NCI-H1048 (cell line): ENCODE data around the gene TENT4B.
"Not testable (repeated sequence)": the region's sequence is repeated elsewhere in the genome, so short reads cannot be mapped to it uniquely, and the experiment has no call there.

Experiments
- DNase-seq: peaks from one replicate; lab custom pipeline; 2025; lab: John Stamatoyannopoulos, UW

The TENT4B gene

DNA sequence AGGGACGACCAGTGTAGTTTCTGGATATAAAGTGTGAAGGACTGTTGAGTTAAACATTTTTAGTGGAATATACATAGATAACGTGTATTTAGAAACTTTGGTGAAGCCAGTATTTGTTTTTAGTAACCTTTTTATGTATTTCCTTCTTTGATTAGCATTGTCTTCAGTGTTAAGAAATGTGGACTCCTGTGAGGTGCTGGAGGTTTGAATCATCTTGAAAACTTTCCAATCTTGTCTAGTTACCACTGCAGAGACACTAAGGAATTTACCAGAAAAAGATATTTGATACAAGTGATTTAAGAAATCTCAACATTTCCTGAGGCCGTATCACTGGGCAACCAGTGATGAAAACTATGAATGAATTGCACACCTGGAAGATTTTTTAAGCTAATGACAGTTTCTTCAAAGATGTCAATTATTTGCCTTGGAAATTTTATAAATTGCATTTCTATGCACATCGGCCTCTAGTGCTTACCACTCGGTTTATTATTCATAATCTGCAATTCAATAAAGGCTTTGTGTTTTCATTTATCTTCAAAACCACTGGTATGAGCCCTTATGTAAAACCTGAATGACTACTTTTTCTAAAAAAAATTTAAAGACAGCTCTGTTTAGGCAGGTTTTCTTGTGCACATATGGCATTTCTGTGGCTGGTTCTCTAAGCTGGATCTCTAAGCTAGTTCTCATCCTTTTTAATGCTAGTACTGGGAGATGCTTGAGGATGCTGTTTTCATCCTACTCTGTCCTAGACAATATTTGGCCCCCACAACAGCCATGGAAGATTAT is 81.9 kb downstream of the TENT4B start:
- DNase-seq, result no peak

DNA sequence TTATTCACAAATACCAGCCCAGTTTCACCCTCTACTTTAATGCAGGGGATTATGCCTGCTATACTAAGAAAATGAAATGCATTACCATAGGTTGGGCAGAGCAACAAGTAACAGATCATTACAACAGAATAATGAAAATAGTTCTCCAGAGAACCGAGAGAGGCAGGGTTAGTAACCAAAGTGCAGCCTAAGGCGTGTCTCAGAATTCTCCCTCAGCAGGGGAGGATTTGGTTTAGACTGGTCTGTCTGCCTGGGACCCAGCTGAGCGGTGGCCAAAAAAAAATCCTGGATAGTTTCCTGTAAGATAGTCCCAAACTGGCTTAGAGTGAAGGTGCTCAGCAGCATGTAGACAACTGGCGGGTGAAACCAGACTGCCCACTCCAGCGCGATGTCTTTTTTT is 82.5 kb downstream of the TENT4B start:
- DNase-seq, result no peak

DNA sequence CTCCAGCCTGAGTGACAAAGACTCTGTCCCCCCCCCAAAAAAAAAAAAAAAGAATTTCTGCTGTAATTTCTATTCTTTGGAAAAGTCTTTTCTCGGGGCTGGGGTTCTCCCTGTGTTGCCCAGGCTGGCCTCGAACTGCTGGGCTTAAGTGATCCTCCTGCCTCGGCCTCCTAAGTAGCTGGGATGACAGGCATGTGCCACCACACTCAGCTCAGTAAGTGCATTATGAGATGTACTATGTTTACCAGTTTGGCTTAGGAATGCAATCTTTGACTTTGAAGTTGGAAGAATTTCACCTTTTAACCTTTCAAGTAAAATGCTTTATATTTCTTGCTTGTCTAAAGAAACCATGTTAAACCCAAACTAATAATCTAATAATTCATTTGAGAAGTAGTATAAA is 85.2 kb downstream of the TENT4B start:
- no peak for DNase-seq

DNA sequence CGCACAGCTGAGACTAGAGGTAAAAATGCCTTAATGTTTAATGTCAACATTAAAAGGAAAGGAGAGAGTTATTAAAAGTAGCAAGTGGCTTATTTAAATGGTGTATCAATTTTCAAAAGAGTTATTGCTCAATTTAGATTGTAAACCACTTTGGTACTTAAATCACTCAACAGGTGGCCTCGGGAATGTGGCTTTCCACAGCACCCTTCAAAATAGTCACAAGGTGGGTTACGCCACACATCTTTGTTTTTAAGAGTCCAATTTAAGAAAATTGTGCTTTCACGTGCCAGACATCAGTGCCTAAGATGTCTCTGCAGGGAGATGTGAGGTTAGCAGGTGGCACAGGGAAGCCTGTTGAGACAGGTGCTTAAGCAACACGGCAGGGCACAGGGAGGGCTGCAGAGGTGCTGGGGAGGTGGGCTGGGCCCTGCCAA is 85.8 kb downstream of the TENT4B start:
- DNase-seq, result no peak

DNA sequence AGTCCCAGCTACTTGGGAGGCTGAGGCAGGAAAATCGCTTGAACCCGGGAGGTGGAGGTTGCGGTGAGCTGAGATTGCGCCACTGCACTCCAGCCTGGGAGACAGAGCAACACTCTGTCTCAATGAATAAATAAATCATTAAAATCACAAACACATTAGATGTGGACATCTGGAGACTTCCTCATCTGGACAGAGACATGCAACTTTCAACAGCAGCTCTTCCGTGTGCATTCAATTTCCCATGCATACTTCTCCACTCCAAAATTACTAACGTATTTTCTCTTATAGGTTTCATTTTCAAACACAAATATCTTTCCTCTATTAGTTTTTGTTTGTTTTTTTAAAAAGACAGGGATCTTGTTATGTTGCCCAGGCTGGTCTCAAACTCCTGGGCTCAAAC is 89.9 kb downstream of the TENT4B start:
- not testable (repeated sequence) for DNase-seq

DNA sequence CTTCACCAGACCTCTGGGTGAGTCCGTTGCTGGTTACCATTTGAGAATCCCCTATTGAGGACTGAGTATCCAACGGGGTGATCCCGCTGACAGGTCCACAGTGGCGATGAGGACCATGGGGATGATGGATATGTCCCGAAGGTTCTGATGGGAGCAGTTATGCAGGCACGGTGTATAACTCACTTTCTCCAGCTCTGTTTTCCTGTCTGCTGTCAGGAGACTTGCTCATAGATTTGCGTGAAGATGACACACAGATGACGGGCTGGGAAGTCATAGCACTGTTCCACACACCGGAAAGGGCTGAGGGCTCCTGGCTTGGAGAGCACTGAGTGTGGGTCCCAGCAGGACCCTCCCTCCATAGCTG is 91.0 kb downstream of the TENT4B start:
- no peak for DNase-seq

DNA sequence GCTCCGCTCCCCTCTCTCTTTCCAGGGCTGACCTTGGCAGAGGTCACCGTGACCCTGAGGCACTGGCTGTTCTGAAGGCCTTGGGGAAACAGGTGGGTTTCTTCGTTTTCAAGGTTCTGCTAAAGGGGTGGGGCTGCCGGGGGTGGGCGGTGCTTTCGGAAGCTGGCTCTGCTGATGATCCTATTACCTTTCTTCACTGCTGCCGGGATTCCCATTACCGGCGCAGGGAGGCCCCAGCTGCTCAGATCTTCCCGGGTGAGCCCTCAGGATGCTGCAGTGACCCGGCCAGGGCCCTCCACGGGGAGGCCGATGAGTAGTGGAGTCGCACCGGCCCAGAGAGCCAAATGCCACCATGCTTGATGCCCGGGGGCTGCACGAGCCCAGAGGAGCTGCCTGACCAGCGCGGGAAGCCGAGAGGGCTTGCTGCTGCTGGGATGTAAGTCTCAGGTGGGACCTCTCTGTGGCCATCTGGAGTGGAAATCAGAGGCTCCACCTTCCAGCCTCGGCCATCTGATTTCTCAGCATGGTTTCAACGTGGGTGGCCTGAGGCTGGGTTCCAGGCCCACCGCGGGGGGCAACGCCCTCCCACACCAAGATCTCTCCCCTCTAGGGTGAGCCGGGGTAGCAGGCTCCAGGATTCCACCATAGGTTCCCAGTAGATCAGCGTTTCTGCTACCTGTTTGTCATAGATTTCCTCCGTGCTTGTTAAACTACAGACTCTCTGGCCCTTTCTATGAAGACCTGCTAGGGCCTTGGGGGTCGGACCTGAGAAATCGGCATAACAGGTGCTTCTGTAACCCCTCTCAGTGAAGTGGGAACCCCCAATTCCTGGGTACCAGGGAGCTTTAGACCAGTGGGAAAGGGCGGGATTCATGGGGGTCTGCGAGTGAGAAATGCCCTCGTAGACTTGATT is 91.7 kb downstream of the TENT4B start:
- DNase-seq, result no peak

DNA sequence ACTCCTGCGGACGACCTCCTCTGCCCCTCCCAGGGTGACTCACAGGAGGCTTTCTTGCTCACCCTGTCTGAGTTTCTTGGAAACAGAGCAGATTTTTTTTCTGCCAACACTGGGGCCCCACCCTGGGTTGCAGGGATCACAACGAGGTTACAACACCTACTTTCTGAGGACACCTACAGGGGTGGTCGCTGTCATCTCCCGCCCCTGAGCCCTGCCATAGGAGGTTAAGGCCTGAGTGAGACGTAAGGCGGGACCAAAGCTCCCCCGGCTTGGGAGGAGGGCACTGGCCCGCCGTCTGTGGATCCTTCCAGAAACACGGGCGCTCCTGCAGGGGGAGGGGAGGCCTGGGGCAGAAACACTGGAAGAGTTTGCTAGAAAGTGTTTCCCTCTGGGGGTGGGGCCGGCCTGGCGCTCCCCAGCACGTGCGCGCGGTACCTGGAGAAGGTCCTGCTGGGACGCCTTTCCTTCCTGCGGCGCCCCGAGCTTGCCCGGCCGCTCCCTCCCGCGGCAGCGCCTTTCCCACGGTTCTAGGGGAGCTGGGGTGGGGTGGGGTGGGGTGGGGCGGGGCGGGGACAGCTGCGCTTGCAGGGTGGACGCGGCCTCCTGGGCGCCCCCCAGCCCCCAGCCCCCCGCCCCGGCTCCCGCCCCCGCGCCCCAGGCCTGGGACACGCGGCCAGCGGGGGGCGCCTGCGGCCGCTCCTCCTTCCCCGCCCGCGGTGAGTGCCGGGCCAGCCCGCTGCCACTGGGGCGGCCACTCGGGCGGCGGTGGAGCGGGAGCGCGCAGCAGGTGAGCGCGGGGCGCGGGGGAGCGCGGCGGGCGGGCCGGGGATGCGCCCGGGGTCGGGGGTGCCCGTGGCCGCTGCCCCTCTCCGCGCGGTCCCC is 92.6 kb downstream of the TENT4B start:
- DNase-seq, result no peak

DNA sequence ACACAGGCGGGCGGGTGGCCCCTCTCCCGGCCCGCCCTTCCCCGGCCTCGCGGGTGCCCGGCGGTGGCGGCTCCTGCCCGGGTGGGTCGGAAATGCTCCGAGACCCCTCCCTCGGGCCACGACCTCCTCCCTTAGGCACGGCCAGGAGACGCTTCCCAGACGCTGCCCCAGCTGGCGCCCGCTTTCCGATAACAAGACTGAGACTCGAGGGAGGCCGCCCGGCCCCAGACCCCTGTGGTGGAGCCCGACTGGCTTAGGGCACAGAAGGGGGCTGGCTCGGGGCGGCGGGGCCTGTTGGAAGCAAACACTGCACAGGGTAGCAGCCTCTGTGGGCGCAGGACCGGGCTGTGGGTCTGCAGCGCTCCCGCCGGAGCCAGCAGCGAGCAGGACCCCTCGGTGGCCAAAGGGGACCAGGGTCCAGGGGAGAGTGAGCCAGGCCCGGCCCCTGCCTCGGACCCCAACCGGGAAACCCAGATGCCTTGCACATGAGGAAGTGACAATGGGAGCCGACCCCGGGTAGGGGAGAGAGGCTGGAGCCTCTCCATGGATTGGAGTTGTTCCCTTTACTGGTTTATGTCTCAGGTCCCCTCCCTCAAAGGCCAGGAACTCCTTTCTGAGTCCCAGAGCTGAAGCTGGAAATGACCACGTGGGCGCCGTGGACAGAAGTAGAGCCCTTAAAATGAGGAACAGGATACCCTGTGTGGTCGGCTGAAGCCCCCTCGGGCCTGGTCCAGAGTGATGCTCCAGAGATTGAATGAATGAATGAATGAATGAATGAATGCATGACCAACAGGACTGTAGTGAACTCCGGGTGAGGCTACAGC is 93.4 kb downstream of the TENT4B start:
- DNase-seq, result no peak

DNA sequence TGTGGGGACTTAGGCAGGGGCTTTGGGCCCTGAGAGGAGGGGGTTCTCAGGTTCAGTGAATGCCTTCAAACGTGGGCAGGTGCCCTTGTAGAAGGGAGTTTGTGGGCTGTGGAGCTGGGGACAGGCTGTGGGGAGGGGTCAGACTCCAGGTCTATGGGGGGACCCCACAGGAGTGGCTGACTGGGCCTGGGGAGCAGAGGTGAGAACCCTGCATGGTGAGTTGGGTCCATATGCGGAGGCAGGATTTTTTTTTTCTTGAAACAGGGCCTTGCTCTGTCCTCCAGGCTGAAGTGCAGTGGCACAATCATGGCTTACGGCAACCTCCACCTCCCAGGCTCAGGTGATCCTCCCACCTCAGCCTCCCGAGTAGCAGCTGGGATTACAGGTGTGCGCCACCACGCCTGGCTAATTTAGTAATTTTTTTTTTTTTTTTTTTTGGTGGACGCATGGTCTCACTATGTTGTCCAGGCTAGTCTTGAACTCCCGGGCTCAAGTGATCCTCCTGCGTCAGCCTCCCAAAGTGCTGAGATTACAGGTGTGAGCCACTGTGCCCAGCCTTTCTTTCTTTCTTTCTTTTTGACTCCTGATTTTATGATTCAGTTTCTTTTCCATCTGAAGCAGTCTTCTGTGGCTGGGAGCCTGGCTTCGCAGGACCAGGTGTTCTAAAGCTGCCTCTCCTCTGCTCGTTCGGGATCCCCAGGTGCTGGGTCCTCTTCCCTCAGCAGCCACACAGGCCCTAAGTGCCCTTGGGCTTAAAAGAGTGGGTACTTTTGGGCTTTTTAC is 94.2 kb downstream of the TENT4B start:
- no peak for DNase-seq

DNA sequence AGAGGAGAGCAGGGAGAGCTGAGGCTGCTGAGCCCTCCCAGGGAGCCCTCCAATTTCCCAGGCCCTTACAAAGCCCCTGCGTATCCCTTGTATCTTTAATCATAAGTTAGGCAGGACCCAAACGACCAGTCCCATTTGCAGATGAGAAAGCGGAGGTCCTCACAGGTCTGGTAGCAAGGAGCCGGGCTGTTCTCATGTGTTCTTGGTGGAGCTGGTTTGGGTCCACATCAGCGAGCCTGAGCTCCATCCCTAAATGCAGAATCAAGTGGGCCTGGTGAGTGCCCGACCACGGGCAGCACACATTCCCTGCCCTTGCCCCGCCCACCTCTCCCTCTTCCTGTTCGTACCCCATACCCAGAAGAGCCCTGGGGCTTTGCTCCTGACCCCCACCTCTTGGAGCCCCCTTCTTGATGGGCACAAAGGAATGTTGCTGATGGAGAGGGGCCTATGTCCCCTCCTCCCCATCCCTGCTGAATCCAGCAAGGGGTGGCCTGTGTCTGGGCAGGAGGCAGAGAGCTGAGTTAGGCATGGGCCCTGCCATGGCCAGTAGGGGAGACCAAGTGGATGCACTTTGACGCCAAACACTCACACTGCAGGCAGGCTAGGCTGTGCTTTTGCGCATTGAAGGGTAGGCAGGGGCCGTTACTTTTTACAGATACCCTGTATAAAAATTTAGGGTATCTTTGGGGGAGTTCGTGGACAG is 95.0 kb downstream of the TENT4B start:
- no peak for DNase-seq

DNA sequence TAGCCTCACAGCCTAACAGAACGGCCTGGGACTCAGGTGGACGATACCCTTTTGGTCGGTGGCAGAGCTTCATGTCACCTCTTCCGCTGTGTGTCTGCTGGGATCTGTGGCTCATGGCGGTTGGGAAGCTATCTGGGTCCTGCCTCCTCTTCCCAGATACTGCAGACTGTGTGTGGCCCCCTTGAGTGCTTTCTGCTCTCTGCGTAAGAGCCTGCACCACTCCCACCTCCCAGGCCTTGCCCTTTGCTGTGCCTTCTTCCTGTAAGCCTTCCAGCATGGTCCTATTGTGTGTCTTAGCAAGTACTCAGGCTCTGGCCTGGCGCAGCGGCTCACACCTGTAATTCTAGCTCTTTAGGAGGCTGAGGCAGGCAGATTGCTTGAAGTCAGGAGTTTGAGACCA is 95.7 kb downstream of the TENT4B start:
- no peak for DNase-seq

DNA sequence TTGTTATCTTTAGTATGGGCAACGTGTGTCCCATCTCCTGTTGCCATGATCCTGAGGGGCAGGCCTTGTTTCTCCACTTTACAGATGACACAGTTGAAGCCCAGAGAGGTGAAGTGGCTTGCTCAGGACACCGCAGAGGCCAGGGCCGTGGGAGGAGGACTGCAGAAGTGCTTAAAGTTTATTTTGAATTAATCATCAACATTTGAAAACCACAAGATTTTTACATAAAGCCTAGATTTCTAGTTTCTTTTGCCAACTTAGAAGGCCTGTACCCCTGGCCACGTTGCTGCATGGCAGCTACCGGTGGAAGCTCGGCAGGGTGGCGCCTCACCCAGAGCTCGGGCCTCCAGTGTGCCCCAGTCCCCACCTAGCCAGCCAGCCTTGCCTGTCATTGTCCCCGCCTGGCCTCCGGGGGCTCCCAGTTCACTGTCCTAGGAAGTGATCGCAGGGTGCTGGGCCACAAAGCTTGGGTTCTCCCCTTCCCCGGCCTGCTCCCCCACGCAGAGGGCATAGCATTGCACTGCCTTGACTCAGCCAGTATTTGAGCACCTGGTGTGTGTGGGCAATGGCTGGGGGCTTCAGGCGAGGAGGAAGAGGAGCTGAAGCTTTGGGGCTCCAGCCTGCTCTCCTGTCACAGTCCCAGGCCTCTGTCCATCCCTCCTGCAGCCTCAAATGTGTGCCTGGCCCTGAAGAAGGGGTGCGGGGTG is 98.4 kb downstream of the TENT4B start:
- DNase-seq, result no peak

DNA sequence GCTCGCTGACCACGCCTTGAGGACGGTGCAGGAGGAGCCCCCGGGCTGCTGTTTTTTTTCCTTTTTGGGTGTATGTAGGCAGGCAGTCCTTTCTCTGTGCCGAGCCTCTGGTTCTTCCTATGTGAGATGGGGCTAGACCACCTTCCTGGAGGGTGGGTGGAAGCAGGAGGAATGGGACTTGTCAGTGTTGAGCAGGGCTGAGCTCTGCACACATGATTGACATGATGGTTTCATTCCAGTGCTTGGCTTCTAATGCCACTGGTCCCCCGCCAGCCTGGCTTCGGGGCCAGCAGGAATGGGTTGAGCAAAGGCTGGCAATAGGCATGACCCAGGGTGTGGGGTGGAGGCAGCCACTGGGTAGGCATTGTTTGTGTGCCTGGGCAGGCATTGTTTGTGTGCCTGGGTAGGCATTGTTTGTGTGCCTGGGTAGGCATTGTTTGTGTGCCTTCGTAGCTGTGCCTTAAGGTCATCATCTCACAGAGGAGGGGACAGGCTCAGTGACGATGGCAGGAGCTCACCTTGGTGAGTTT is 99.0 kb downstream of the TENT4B start:
- no peak for DNase-seq

DNA sequence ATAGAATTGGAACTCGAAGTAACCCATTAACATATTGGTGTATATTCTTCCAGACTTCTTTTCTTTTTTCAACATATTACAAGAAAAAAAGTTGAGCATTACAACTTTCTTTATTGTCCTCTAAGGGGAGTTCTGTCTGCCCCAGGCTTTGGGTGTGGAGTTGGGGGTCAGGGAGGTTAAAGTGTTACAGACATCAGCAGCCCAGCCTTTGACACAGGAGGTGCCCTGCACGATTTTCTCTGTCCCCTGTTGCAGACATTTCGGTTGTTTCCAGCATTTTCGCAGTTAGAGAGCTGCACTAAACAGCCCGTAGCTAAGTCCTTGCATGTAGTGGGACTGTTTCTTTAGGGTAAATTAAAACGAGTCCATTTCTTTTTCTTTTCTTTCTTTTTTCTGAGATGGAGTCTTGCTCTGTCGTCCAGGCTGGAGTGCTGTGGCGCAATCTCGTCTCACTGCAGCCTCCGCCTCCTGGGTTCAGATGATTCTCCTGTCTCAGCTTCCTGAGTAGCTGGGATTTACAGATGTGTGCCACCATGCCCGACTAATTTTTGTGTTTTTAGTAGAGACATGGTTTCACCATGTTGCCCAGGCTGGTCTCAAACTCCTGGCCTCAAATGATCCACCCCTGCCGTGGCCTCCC is 99.9 kb downstream of the TENT4B start:
- DNase-seq, result no peak

DNA sequence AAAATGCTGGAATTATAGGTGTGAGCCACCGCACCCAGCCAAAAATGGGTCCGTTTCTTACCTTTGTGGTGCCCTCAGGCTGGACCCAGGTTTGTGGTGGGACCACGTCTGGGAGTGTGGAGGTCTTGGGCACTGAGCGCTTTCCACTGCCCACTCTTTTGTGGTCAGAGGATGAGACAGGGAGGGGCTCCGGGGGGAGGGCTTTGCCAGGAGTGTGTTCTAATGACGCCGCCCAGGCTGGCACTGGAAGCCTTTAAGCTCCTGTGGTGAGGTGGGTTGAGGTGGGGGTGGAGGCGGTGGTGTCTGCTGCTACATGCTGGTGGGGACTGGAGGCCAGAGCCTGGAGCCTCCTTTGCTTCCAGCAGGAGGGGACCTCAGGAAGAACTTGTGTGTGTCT is 100.4 kb downstream of the TENT4B start:
- no peak for DNase-seq

DNA sequence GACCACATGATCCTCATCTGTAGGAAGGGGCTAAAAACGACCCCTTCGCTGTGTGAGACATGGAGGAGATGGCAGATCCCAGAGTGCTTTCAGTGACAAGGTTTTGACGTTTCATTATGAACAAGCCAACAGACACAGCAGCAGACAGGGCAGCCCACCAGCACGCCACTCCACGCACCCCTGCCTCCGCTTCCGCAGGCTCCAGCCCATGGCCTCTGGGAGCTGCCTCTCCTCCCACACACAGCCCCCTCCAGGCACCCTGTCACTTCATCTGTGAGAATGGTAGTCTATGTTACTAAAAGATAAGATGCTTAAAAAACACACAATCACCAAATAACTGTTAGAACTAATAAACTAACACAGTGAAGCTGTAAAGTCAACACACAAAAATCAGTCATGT is 101.0 kb downstream of the TENT4B start:
- DNase-seq, result no peak

DNA sequence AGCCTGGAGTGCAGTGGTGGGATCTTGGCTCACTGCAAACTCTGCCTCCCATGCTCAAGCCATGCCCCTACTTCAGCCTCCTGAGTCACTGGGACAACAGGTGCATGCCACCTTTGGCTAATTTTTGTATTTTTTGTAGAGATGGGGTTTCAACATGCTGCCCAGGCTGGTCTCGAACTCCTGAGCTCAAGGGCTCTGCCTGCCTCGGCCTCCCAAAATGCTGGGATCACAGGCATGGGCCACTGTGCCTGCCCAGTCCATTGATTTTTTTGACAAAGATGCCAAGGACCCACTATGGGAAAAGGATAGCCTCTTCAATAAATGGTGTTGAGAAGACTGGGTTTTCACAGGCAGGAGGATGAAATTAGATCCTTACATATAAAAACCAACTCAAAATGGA is 102.4 kb downstream of the TENT4B start:
- no peak for DNase-seq

DNA sequence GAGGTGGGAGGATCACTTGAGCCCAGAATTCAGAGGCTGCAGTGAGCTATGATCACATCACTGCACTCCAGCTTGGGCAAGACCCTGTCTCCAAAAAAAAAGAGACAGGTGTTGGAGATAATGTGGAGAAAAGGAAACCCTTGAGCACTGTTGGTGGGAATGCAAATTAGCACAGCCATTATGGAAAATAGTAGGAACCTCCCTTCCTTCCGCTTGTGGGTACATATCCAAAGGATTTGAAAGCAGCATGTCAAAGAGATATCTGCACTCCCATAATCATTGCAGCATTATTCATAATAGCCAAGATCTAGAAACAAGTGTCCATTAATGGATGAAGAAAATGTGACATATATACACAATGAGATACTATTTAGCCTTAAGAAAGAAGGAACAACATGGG is 103.5 kb downstream of the TENT4B start:
- DNase-seq, result no peak
